ELF-1 (cell line): ENCODE data around the gene NPC1L1.

ENCODE experiments used
- DNase-seq: peaks from one replicate; pipeline ENCODE4 v3.0.0-alpha.2; 2016; ENCODE audit warnings: low read depth, low spot score

The NPC1L1 gene

GRCh38 chr7:44541028-44541869 is at the start of gene NPC1L1:
TSS of gene NPC1L1 (minus strand) at chr7:44541330. CDS start at chr7:44541259, 71 bp downstream.
- peak; percentile 44 for DNase-seq

DNA sequence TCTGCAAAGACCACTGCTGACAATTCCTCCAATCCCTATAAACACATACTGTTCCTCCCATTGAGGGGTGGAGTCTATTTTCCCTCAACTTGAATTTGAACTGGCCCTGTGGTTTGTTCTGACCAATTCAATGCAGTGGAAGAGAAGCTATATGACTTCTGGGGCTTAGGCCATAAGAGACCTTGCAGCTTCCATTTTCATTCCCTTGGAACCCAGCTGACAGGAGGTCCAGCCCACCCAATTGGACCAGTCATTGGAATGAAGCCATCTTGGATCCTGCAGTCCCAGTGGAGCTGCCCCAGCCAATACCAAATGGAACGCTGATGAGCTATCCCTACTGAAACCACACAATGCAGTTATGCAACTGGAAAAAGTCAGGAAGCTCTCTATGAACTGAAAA is 49.8 kb upstream of the NPC1L1 start:
- no peak for DNase-seq

DNA sequence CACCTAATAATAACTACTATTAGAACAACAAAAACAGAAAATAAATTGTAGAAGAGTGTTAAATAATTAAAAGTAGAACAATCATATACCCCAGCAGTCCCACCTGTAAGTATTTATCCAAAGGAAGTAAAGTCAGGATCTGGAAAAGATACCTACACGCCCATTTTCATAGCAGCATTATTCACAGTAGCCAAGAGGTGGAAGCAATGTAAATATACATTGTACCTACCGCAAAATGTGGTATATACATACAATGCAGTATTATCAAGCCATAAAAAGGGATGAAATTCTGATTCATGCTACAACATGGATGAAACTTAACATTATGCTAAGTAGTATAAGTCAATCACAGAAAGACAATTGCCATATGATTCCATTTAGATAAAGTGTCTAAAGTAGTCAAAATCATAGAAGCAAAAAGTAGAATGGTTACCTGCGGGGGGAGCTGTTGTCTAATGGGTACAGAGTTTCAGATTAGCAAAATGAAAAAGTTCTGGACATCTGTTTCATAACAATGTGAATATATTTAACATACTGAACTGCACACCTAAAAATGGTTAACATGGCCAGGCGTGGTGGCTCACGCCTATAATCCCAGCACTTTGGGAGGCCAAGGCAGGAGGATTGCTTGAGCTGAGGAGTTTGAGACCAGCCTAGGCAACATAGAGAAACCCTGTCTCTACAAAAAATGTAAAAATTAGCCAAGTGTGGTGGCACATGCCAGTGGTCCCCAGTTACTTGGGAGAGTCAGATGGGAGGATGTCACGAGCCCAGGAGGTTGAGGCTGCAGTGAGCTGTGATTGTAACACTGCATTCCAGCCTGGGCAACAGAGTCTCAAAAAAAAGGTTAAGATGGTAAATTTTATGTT is 46.9 kb upstream of the NPC1L1 start:
- DNase-seq: no peak

GRCh38 chr7:44583146-44583865 is 42.2 kb upstream of the NPC1L1 start:
- no peak for DNase-seq

GRCh38 chr7:44581879-44582603 is 40.9 kb upstream of the NPC1L1 start, which contains the start of gene TMED4:
TSS of gene TMED4 (minus strand) at chr7:44582231. CDS start at chr7:44582206, 25 bp downstream.
- DNase-seq: peak; percentile 99

DNA sequence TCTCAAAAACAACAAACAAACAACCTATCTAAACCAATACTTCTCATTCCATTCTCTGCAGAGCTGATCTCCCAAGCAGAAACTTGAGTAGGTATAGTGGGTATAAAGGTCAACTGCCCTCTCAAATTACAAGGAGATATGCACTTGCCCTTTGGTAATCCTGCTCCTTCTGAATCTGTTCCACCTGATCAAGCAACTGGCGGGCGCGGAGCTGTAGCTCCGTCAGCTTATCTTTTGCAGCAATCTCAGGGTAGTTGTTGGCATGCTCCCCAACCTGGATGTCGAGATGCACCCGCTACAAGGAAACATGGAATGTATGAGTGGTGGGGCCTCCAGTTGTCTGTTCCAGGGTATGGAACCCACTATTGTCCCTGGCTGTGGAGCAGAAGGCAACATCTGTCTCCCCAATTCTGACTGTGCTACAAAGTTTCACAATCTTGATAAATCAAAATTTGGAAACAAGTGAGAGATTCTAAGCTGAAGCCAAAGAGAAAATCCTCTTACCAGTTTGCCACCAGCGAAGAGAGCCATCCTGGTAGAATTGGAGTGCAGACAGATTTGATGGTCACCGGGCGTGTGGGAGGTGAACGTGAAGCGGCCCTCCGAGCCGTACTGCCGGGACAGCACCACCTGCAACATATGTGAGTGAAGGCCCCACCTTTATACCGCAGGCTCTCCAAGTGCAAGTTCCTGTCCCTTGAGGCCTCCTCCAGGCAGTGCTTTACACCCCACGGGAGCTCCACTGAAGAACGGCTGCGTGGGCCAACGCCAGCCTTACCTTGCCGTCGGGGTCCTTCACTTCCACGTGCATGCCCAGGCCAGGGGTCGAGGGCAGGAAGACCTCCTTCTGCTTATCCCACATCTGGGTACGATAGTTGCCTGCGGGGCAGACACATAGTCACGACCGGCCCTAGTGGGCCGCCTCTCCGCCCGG is 40.1 kb upstream of the NPC1L1 start:
- DNase-seq: no peak

- DNase-seq: no peak
Measured at GRCh38 chr7:44576228-44576627, 35.1 kb upstream of the NPC1L1 start.

- DNase-seq: no peak
Measured at GRCh38 chr7:44575054-44575453, 33.9 kb upstream of the NPC1L1 start.

GRCh38 chr7:44574287-44574872 is 33.2 kb upstream of the NPC1L1 start:
- DNase-seq: no peak

DNA sequence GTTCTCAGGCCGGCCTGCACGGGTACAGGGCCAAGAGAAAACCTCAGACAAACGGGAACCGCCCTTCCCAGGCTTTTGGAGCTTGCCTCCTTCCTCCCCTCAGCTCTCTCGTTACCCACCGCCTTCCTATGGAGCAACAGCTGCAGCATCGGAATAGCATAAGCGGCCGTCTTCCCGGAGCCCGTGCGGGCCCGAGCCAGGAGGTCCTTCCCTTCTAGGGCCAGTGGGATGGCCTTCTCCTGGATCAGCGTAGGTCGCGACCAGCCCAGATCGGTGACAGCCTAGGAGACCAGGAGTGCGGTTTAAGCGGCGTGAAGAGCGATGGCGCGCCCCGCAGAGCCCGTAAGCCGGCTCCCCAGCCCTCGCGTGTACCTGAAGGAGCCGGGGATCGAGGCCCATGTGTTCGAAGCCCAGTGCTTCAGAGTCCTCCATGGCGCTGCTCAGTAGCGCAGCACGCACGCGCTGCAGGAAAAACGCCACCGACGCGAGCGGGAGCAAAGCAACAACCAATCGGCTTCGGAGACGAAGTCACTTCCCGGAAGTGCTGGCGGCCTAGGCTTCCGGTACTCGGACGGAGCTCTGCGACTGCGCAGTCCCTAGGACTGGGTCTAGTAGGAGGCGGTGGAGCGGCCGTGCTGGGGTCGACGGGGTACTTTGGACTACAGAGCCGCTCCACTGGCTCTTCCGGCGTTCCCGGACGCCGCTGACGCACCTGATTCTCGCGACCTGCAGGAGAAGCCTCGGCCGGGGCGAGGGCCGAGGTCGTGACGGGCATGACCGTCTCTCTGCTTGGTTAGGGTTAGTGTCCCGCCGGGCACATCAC is 32.5 kb upstream of the NPC1L1 start, which contains the start of gene DDX56:
TSS of gene DDX56 (minus strand) at position 445 of the 823 bp plus-strand sequence. CDS start at position 432, 13 bp downstream.
- DNase-seq: peak; percentile 96

DNA sequence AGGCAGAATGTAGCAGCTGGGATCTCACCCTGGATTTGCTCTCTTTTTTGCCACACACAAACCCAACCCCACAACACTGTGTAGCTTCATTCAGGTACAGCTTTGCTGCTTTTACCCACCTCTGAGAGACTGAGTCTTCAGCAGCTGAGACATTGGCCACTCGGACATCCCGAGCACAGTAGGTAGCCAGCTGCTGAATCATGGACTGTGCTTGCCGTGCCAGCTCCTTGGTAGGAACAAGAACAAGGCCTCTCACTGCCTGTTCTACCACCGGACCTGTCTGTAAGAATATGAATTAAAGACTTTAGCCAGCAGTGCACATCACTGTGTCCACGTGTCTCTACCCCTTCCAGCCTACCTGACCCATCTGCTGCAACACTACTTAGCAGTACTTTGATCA is 31.6 kb upstream of the NPC1L1 start:
- DNase-seq: no peak

DNA sequence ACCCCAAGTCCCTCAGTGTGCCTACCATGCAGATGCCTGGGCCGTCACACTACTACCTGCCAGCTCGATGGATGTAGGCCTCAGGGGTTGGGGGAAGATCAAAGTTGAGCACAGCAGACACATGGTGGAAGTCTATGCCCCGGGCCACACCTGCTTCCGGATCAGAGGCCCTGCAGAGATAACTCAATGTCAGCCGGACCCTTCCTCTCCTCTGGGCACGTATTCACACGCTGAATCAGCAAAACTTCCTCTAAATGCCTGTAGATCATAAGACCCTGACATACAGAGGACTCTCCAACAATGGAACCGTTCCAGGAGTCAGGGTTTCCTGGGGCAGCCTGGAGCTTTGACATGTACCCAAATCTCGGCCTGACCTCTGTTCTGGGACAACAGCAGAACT is 28.8 kb upstream of the NPC1L1 start:
- no peak for DNase-seq

DNA sequence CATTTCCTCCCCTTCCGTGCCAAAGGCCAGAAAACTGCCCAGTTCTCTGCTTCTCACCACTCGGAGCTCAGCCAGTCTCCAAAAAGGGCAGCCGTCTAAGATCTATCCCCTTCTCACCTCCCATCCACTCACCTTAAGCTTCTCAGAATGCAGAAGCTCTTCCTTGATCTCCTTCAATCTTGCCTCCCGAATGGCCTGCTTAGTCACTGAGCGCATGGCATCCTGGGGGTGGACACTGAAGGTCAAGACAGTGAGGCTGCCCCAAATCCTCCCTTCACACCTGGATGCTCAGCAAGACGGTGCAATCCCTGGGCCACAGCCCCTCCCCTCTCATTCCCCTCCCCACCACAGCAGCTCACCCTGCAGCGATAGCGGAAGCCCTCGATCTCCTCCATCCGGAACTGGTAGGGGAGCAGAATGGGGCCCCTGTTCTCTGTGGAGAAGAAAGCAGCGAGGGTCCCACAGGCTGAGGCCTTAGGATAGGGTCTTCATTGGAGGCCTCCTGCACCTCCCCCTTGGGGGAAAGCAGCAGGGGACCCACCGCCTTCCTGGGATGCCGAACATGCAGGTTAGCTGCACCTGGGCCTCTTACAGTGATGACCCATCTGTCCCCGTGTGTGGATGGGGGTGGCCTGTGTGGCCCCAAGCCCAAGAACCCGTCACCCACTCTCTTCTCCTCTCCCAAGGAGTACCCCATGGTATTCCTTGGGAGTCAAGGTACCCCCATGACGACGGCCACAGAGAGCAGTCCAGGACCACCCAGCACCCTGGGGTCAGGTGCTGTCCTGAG is 27.8 kb upstream of the NPC1L1 start:
- DNase-seq: no peak

GRCh38 chr7:44567884-44568283 is 26.8 kb upstream of the NPC1L1 start:
- DNase-seq: no peak

GRCh38 chr7:44566680-44567079 is 25.6 kb upstream of the NPC1L1 start:
- no peak for DNase-seq

- DNase-seq: no peak
Measured at GRCh38 chr7:44565795-44566559, 24.8 kb upstream of the NPC1L1 start.
